Glutamatergic neuron (in vitro differentiated cells): ENCODE data around the gene RPL5. TPM values are rescaled to one million over a fixed set of nuclear protein-coding genes. Genes with fewer than 3 reads are reported as not detected.

ENCODE experiments used
- DNase-seq: peaks from one replicate; pipeline ENCODE4 v3.0.0; 2022
- H3K27ac Mint-ChIP-seq: one replicate; pipeline ENCODE4 v1.8.0; 2020; ENCODE audit warnings: mild to moderate bottlenecking, mixed read lengths, inconsistent platforms; ENCODE audit not compliant: unreplicated experiment
- H3K27me3 Mint-ChIP-seq: one replicate; pipeline ENCODE4 v1.8.0; 2020; ENCODE audit warnings: mild to moderate bottlenecking, moderate library complexity, mixed read lengths, inconsistent platforms; ENCODE audit not compliant: unreplicated experiment
- H3K36me3 Mint-ChIP-seq: one replicate; pipeline ENCODE4 v1.8.0; 2020; ENCODE audit warnings: mild to moderate bottlenecking, mixed read lengths, inconsistent platforms; ENCODE audit not compliant: unreplicated experiment
- H3K4me1 Mint-ChIP-seq: one replicate; pipeline ENCODE4 v1.8.0; 2020; ENCODE audit warnings: mild to moderate bottlenecking, low read depth, mixed read lengths, inconsistent platforms; ENCODE audit not compliant: unreplicated experiment
- H3K4me3 Mint-ChIP-seq: one replicate; pipeline ENCODE4 v1.8.0; 2020; ENCODE audit warnings: mild to moderate bottlenecking, mixed read lengths, inconsistent platforms; ENCODE audit not compliant: unreplicated experiment
- H3K9me3 Mint-ChIP-seq: one replicate; pipeline ENCODE4 v1.8.0; 2020; ENCODE audit warnings: mild to moderate bottlenecking, moderate library complexity, mixed read lengths, inconsistent platforms; ENCODE audit not compliant: unreplicated experiment
- total RNA-seq: library from RNA; stranded (reverse); fragmentation: NEBNext Ultra II Directional; extraction: Animal tissue kit (Norgen Biotek cat#: 25700); gene quantifications from one replicate; pipeline ENCODE4 v1.2.1, GENCODE V29; 2021; ENCODE audit not compliant: unreplicated experiment
- TF ChIP-seq, protein P1 (sequence below): fragments of 200-600 bp; sonication (generic); IDR thresholded peaks from one replicate; pipeline ENCODE4 v1.5.0; 2021; ENCODE audit not compliant: partially characterized antibody, unreplicated experiment

Gene RPL5
- total RNA-seq, 1 donor from 2014 or later = 692 TPM

DNA sequence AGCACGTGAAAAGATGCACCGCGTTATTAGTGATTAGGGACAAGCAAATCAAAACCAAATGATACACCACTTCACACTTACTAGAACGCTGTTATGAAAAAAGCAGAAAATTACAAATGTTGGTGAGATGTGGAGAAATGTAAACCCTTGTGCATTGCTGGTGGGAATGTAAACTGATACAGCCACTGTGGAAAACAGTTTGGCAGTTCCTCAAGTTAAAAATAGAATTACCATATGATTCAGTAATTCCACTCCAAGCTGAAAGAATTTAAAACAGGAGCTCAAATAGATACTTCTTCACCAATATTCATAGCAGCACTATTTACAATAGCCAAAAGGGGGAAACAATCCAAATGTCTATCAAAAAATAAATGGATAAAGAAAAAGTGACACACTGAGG lies 36.7 kb upstream of the RPL5 start:
- no peak overlapping the region for H3K4me3 Mint-ChIP-seq
- no peak for DNase-seq
- H3K27ac Mint-ChIP-seq = no peak overlapping the region
- no peaks in the 10 kb centered on the region for H3K27me3 Mint-ChIP-seq
- no peaks in the 10 kb centered on the region for H3K9me3 Mint-ChIP-seq
- H3K4me1 Mint-ChIP-seq = no peaks in the 10 kb centered on the region
- no peaks in the 10 kb centered on the region for H3K36me3 Mint-ChIP-seq
- TF ChIP-seq, protein P1, sequence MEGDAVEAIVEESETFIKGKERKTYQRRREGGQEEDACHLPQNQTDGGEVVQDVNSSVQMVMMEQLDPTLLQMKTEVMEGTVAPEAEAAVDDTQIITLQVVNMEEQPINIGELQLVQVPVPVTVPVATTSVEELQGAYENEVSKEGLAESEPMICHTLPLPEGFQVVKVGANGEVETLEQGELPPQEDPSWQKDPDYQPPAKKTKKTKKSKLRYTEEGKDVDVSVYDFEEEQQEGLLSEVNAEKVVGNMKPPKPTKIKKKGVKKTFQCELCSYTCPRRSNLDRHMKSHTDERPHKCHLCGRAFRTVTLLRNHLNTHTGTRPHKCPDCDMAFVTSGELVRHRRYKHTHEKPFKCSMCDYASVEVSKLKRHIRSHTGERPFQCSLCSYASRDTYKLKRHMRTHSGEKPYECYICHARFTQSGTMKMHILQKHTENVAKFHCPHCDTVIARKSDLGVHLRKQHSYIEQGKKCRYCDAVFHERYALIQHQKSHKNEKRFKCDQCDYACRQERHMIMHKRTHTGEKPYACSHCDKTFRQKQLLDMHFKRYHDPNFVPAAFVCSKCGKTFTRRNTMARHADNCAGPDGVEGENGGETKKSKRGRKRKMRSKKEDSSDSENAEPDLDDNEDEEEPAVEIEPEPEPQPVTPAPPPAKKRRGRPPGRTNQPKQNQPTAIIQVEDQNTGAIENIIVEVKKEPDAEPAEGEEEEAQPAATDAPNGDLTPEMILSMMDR = no peak

DNA sequence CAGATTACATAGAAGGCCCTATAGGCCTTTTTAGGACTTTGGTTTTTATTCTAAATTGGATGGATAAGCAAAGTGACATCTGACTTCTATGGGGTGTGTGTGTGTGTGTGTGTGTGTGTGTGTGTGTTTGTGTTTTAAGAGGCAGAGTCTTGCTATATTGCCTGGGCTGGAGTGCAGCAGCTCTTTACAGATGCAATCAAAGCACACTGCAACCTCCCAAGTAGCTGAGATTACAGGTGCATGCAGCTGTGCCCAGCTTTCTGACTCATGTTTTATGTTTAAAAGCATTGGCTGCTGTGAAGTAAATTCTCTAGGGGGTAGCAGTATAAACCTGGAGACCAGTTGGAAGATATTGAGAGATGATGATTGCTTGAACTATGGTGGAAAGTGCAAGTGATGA lies 34.5 kb upstream of the RPL5 start:
- H3K9me3 Mint-ChIP-seq = no peaks in the 10 kb centered on the region
- H3K4me1 Mint-ChIP-seq = no peaks in the 10 kb centered on the region
- H3K36me3 Mint-ChIP-seq = no peaks in the 10 kb centered on the region
- H3K27ac Mint-ChIP-seq = no peak overlapping the region
- H3K4me3 Mint-ChIP-seq = no peak overlapping the region
- TF ChIP-seq, protein P1 = no peak
- no peak for DNase-seq
- H3K27me3 Mint-ChIP-seq = no peaks in the 10 kb centered on the region

DNA sequence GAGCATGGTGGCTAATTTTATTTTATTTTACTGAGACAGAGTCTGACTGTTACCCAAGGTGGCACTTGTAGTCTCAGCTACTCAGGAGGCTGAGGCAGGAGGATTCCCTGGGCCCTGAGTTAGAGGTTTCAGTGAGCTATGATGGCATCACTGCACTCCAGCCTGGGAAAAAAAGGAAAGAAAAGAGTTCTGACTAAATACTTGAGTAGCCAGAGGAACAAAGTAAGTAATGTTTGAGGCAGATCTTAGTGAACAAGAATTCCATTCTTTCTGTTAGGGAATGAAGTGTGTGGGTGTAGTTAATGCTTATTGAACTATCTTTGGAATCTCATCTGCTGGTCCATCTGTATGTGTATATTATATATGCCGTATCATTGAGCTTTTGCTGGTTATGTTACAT lies 33.9 kb upstream of the RPL5 start:
- no peaks in the 10 kb centered on the region for H3K9me3 Mint-ChIP-seq
- TF ChIP-seq, protein P1 = no peak
- no peaks in the 10 kb centered on the region for H3K27me3 Mint-ChIP-seq
- no peaks in the 10 kb centered on the region for H3K36me3 Mint-ChIP-seq
- no peak overlapping the region for H3K27ac Mint-ChIP-seq
- no peak for DNase-seq
- no peaks in the 10 kb centered on the region for H3K4me1 Mint-ChIP-seq
- H3K4me3 Mint-ChIP-seq = no peak overlapping the region

DNA sequence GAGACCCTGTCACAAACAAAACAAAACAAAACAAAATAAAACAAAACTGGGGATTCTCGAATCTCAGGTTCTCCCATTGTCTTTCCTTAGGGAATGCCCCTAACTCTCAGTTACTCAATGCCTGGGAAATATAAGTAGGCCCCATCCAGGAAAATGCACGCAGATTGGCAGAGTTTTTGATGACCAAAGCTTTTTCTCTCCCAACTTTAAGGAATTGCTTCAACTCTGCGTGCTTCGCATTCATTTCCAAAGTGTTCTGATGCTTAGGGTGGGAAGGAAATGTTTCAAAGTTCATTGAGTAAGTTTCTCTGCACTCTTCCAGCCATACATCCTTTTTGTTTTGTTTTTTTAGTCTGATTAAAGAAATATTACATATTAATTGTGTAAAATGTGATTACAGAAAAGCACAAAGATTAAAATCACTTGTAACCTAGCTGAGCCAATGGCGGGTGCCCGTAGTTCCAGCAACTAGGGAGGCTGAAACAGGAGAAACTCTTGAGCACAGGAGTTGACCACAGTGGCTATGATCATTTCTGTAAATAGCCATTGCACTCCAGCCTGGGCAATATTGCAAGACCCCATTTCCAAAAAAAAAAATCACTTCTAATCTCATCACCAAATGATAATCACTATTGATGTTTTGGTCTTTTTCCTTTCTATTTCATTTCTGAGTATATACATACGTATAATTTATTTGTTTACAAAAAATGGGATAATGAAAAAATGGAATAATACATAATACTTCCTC lies 28.5 kb upstream of the RPL5 start:
- Mint-ChIP-seq H3K36me3 (no peaks in the 10 kb centered on the region), H3K4me1 (no peaks in the 10 kb centered on the region), H3K27me3 (no peaks in the 10 kb centered on the region), H3K27ac (no peak overlapping the region), H3K4me3 (no peak overlapping the region), H3K9me3 (no peaks in the 10 kb centered on the region)
- no peak for DNase-seq
- TF ChIP-seq, protein P1 = no peak

DNA sequence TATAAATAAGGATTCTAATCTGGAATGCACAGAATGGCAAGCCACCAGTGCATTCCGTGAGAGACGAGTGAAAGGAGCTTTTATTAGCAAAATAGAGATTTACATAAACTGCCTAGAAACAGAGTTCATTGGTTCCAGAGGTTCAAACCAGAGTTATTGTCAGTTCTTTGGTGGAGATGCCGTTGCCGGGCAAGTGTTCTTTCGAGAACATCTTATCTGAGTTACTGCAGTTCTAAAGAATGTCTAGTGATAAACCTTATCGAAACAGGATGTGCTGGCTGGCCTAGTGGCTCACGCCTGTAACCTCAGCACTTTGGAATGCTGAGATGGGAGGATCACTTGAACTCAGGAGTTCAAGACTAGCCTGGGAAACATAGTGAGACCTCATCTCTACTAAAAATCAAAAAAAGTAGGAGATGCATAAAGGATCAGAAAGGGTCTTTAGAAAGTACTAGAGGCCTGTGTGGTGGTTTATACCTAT lies 27.1 kb upstream of the RPL5 start:
- Mint-ChIP-seq H3K27me3 (no peaks in the 10 kb centered on the region), H3K36me3 (no peaks in the 10 kb centered on the region), H3K9me3 (no peaks in the 10 kb centered on the region), H3K27ac (no peak overlapping the region), H3K4me1 (no peaks in the 10 kb centered on the region), H3K4me3 (no peak overlapping the region)
- TF ChIP-seq, protein P1 = no peak
- no peak for DNase-seq
